LHCN-M2 (cell line): ENCODE measurements around the gene FADS2. TPM values are rescaled to one million over a fixed set of nuclear protein-coding genes. Genes with fewer than 3 reads are reported as not detected.

Source experiments
- DNase-seq: peaks from one replicate; pipeline ENCODE4 v3.0.0-alpha.2; 2012; ENCODE audit warnings: low read depth
- total RNA-seq: library from RNA; depleted of rRNA; stranded (reverse); fragments of >200 nt; gene quantifications from 2 replicates; pipeline ENCODE4 v1.2.3, GENCODE V29; 2014

Gene FADS2
- total RNA-seq, 1 experiment from 2014 or later = 45.5 TPM

DNA sequence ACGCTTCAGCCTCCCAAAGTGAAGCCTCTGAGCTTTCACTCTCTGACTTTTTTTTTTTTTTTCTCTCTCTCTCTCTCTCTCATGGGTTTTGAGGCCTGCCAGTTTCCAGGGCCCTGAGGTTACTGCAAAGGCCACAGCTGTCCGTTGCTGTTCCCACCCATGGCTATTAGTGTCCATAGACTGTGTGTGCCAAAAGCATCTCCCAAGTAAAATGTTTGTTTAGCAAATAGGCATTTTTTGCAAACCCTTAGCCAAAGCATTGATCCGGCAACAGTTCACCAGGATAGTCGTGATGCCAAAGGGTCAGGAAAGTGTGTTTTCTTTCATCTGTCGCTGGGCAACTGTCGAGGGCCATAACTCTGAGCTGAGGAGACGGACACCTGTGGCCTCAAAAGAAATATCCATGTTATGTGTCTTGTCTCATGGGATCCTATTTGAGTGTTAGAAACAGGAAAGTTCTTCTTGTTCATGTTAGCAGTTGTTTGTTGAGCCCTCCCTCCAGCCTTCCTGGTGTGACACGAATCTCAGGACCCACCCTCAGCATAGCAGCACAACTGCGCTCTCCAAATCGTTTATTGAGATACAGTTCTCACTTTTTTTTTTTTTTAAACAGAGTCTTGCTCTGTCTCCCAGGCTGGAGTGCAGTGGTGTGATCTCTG is 18.4 kb downstream of the FADS2 start:
- no peak for DNase-seq

DNA sequence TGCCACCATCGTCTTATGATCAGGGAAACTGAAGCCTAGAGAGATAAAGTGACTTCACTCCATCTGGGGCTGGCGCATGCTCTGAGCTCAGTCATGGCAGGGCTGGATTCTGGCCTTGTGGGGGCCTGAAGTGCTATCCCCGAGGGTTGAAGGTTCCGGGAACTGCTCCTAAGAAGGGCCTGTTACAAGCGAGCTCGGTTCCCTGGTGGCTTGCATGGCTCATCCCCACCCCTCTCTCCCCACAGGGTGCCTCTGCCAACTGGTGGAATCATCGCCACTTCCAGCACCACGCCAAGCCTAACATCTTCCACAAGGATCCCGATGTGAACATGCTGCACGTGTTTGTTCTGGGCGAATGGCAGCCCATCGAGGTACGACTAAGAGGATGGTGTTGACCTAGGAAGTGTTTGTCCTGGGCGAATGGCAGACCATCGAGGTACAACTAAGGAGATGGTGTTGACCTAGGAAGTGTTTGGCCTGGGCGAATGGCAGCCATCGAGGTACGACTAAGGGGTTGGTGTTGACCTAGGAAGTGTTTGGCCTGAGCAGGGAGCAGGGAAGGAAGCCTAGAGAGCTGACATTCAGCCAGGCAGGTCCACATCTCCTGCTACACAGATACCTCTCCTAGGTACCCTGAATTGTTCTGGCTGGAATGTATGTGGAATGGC is 19.9 kb downstream of the FADS2 start:
- DNase-seq = no peak

DNA sequence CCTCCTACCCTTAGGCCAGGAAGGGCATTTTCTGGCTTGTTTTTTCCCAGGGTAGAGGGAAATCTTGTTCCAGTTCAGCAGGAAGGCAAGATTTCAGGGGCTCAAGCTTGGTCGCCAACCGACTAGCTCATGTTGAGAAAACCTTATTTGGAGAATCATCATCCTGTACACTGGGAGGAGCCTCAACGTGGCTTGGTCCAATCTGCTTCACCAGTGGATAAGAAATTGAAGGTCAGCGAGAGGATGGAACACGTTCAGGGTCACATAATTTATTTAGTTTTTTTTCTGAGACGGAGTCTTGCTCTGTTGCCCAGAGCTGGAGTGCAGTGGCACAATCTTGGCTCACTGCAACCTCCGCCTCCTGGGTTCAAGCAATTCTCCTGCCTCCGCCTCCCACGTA is 20.5 kb downstream of the FADS2 start:
- no peak for DNase-seq

DNA sequence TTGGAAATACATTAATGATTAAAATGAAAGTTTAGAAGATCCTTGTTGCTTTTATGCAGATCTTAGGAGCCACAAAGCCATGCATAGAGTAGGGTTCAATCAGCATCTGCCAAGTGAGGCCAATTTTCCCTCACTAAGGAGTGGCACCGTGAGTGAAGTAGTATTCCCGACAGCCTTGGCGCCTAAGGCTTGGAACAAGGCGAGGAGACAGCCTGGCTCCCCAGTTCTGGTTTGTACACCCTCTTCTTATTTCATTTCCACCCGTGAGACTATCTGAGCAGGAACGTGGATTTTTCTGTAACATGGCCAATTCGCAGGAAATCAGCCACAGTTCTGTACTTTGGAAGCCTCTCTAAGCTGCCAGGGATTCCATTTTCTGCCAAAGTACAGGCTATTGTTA is 22.6 kb downstream of the FADS2 start:
- no peak for DNase-seq

DNA sequence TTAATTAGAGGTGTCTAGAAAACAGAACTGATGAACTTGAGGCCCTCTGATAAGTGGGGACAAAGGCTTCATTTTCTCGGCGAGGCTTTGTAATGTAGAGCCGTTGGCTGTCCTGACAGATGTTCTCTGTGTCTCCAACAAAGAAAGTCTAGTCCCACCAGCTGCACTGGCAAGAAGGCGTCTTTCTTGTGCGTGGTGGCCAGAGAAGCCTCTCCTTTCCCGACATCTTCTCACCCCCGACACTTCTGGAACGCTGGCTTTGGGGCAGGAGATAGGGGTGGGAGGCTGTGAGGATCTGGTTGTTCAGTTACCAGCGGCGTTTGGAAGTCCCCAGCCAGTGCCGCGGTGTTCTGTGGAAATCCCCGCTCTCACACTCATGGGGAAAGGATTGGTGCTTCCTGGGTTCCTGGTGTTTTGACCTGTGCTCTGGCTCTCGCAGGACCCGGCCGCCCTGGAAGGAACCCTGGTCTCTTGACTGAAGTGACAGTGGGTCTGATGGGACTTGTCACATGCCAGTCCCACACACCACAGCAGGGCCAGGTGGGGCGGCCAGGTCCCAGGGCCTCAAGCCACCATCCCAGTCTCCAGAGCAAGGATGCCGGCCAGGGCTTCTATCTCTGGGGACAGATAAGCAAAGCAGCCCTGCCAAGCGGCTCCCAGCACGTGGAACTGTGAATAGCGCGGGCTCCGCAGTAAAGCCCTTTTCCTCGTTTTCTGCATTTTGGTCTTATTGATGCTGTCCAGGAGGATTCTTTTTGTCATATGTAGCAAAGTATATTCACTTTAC is 23.2 kb downstream of the FADS2 start:
- DNase-seq = no peak

DNA sequence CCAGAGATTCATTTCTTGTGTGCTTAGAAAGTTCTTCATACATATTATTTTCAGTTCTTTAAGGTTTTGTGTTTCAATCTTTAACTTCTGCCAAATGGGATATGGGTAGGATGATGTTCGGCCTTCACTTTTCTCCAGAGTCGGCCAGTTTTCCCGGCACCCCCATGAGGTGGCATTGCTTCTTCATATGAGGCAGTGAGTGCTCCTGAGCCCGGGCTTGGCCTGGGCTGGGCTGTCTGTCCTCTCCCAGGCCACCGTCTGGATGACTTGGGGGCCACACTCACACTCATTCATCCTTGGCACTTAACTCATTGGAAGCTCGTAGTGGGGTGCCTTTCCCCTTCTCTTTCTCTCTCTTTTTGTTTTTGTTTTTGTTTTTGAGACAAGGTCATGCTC is 23.8 kb downstream of the FADS2 start:
- no peak for DNase-seq

DNA sequence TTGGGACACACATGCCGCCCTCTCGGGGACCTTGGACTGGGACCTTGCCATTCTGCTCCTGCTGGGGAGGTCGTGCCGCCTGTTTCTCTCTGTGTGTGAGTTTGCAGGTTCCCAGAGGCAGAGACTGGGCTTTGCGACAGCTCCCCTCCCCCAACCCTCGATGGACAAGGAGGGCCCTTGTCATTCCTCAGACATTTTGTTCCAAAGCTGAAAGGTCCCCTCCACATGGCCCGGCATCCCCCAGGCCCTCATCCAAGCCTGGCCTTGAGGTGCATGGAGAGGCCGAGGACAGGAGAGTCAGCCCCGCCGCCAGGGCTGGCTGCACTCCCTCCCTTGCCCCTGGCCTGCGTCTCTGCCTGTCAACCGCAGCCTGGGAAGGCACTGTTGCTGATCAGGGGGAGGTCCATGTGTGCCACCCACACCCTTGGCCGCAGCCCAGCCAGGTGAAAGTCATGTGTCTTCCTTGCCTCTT is 25.6 kb downstream of the FADS2 start:
- no peak for DNase-seq

DNA sequence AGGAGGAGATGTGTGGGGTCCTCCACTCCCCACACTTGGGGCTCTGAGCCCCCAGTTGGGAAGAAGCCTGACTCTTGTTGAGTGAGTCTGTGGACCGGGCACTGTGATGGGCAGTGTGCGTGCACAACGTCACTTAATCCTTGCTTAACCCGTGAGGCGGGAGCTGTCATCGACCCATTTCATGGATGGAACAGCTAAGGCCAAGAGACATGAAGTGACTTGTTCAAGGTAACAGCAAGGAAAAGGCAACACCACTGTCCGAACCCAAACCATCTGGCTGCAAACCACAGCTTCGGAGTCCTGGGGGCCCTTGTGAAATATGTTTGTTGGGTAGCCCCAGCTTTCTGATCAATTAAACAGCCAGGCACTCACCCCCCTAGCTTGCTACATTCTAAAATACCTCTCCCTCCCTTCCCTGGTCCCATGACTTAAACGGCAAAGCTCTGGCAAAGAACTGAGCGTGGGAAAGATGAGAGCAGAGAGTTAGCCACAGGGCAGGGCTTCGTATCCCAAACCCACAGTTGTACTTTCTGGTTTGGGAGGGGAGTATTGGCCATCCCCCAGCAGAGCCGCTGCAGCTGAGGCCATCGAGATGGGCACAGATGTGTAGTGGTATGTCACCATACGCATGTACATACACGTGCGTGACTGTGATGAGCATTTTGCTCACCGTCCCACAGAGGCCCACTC is 26.3 kb downstream of the FADS2 start:
- DNase-seq = no peak

DNA sequence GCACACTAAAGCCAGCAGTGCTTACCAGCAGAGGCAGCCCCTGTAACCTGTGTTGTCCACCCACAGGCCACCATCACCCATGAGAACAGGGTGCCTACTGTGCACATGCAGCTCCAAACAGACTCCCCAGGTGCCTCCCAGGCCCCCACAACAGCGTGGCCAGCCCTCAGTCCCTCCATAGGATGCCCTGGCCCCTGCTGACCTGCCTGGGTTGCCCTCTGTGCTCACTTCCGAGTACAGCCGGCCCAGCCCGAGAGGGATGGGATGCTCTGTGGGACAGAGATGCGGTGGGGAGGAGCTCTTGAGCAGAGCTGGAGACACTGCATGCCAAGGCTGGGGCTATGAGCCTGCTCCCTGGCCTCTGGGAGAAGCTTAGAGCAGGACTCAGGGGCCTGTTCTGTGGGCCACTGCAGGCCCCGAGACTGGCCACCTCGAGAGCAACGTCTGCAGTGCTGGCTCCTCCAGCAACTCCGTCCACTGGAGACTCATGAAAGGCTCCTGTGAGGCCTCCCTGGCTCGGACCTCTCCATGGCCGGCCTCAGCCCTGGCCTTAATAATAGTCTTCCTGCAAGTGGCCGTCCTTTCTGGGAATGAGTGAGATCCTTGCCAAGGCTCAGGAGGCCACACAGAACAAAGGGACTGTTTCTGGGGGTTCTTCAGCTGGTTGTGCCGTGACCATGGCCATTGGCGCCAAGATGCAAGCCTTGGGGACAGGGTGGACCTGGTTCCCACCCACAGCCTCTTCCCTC is 27.0 kb downstream of the FADS2 start:
- no peak for DNase-seq

DNA sequence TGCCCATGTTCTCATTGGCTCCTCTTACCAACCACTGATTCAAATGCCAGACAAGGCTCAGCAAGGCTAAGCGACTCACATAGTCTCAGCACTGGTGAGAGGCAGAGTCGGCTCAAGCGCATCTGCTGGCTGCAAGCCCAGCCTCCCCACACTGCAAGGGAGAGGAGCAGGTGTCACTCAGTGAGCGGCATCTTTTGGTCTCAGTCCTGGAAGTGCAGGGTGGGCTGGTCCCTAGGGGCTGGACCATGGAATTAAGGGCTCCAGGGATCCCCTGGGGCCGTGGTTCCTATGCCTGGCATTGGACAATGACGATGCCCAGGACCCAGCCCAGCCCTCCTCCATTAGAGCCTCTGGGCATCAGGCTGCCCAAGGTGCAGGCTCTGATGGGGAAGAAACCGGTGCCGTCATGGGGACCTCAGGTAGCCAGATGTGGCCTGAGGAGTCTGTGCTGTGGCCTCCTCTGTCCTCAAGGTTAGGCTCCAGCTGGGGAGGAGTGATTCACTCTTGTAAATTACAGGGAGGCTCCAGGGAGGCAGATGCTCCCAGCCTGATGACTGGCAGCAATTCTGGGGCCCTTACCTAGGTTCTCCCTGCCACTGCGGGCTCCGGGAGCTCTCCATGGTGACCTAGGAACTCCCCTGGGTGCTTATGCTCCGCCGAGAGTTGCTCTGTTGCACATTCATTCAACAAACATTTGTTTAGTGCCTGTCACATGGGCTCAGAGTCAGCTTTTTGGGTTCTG is 28.0 kb downstream of the FADS2 start:
- DNase-seq = peak; percentile 21

DNA sequence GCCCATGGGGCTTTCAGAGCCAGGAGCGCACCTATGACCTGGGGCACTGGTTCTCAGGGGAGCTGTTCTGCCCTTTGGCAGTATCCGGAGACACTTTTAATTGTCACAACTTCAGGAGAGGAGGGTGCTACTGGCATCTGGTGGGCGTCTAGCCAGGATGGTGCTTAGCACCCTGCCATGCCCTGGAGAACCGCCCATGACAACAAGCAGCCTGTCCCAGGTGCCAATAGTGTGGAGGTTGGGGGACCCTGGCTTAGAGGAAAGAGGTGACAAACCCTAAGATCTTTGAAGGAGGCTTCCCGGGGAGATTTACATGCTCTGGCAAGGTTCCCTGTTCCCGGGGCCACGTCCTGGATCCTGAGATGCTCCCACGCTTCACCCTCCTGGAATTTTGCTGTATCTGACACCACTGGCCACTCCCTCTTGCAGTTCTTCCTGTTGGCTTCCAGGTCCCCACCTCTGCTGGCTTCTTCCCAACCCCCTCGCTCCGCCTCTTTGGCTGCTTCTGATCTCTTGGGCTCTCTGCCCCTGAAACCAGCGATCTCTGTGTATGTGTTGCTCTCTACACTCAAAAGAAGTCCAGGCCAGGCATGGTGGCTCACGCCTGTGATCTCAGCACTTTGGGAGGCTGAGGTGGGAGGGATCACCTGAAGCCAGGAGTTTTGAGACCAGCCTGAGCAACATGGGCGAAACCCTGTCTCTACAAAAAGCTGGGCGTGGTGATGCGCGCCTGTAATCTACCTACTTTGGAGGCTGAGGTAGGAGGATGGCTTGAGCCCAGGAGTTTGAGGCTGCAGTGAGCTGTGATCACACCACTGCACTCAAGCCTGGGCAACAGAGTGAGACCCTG is 32.2 kb downstream of the FADS2 start:
- no peak for DNase-seq

DNA sequence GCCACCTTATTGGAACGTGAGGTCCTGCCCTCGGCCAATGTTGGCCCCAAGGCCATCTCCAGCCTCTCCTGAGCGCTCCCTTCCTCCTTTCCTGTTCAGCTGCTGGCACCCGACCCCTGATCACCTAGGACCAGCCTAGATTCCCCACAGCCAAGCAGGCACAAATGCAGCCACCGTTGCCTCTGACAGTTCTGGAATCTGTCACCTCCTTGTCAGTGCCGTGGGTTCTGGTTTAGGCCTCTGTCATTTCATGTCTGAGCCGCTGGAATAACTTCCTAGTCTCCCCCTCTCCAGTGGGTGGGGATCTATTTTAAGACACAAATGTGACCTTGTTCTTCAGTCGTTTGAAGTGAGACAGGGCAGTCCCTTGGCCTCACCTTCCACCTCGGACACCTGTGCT is 33.5 kb downstream of the FADS2 start:
- DNase-seq = no peak

DNA sequence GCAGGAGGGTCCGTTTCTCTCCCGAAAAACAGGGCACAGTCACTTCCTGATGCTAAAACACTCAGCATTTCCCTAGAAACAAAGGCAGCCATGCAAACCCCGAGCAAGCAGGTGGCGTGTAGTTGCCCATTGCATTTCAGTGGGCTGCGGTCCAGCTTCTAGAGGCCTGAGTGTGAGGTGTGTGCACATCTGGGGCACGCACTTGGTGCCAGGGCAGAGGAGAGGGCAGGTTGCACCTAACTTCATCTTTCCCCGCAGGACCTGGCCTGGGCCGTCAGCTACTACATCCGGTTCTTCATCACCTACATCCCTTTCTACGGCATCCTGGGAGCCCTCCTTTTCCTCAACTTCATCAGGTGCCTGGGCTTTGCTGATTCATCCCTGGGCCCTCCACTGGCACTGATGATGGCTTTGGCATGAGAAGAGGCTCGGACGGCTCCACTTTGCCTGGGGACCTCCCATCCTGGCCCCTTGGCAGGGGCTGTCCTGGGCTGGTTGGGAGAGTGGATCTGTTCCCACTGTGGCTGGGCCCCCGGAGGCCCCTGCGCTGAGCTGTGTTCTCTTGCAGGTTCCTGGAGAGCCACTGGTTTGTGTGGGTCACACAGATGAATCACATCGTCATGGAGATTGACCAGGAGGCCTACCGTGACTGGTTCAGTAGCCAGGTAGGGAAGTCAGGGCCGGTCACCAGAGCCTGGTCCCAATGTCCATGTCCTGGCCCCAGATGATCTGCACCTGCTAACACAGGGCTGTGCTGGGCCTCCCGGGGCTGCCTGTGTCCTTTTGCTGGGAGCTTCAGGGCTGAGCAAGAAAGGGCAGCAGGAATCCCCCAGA is 34.8 kb downstream of the FADS2 start:
- DNase-seq = no peak

DNA sequence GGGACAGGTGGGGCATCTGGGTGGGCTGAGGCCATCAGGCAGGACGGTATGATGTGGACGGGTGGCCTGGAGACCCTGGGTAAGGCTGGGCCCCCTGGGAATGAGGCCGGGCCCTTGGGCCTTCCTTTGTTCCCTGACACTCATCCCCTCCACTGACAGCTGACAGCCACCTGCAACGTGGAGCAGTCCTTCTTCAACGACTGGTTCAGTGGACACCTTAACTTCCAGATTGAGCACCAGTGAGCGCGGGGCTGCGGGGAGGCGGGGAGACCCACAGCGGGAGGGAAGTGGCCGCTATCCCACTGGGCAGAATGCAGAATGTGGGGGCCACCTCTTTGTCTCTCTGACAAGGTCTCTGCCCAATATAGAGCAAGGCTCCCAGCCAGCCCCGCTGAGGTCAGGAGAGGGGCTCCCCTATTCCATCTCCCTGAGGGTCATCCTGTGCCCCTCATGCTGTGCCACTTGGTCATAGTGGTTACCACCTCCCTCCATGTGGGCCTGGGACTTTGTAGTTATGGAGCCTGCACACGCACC is 35.5 kb downstream of the FADS2 start:
- DNase-seq = no peak

DNA sequence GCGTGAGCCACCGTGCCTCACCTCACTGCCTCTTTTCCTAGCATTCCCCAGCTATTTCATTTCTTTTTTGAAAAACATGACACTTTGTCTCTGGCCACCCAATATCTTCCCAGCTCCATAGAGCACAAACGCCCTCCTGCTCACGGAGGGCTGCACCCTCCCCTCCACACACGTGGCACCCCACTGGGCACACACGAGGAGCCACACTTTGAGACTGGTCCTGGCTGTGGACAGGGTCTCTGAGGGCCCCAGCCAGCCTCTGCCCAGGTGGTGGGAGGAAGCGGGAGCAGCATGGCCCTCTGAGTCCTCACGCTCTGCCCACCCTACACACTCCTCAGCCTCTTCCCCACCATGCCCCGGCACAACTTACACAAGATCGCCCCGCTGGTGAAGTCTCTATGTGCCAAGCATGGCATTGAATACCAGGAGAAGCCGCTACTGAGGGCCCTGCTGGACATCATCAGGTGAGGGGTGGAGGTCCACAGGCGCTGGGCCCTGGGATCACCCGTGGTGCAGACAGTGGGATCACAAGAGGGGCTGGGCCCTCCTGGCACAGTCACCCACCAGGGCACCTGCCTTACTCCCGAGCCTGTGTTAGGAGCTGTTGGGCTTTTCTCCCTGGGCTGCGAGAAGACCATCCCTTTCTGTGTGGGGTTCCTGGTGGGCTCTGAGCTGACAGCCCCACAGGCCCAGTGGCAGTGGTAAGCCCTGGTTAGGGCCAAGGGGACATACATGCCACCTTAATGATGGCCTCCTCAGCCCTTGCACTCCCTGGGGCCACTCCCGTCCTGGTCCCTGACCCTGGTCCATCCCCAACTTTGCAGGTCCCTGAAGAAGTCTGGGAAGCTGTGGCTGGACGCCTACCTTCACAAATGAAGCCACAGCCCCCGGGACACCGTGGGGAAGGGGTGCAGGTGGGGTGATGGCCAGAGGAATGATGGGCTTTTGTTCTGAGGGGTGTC is 37.0 kb downstream of the FADS2 start:
- DNase-seq = no peak

DNA sequence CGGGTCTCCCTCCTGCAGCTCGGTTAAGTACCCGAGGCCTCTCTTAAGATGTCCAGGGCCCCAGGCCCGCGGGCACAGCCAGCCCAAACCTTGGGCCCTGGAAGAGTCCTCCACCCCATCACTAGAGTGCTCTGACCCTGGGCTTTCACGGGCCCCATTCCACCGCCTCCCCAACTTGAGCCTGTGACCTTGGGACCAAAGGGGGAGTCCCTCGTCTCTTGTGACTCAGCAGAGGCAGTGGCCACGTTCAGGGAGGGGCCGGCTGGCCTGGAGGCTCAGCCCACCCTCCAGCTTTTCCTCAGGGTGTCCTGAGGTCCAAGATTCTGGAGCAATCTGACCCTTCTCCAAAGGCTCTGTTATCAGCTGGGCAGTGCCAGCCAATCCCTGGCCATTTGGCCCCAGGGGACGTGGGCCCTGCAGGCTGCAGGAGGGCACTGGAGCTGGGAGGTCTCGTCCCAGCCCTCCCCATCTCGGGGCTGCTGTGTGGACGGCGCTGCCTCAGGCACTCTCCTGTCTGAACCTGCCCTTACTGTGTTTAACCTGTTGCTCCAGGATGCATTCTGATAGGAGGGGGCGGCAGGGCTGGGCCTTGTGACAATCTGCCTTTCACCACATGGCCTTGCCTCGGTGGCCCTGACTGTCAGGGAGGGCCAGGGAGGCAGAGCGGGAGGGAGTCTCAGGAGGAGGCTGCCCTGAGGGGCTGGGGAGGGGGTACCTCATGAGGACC is 38.3 kb downstream of the FADS2 start:
- no peak for DNase-seq

DNA sequence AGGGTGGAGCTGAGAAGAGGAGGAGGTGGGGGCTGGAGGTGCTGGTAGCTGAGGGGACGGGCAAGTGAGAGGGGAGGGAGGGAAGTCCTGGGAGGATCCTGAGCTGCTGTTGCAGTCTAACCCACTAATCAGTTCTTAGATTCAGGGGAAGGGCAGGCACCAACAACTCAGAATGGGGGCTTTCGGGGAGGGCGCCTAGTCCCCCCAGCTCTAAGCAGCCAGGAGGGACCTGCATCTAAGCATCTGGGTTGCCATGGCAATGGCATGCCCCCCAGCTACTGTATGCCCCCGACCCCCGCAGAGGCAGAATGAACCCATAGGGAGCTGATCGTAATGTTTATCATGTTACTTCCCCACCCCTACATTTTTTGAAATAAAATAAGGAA is 38.9 kb downstream of the FADS2 start:
- no peak for DNase-seq
